ENCODE measurements around the gene SLC39A1.
"Not testable (repeated sequence)": the region's sequence is repeated elsewhere in the genome, so short reads cannot be mapped to it uniquely, and the experiment has no call there.

The SLC39A1 gene

GRCh38 chr1:153963030-153963849 is at the start of gene SLC39A1:
Gene SLC39A1 (minus strand): TSS chr1:153963537. CDS start chr1:153962715, 822 bp downstream.
- TF ChIP-seq CTCF (IDR thresholded peaks at IDR 0.05; ENCODE audit: low read depth, low read length), result no peak
- peak; percentile 89 for DNase-seq (ENCODE audit: extremely low read depth, low read depth)

GRCh38 chr1:154012543-154012942 is 49.2 kb upstream of the SLC39A1 start:
- DNase-seq (ENCODE audit: extremely low read depth, low read depth), result not testable (repeated sequence)

GRCh38 chr1:154012129-154012528 is 48.8 kb upstream of the SLC39A1 start:
- no peak for DNase-seq (ENCODE audit: extremely low read depth, low read depth)
- no peak for TF ChIP-seq CTCF (IDR thresholded peaks at IDR 0.05; ENCODE audit: low read depth, low read length)

- no peak for DNase-seq (ENCODE audit: extremely low read depth, low read depth)
- no peak for TF ChIP-seq CTCF (IDR thresholded peaks at IDR 0.05; ENCODE audit: low read depth, low read length)
Measured at GRCh38 chr1:154006136-154006535, 42.8 kb upstream of the SLC39A1 start.

- TF ChIP-seq CTCF (IDR thresholded peaks at IDR 0.05; ENCODE audit: low read depth, low read length), result no peak
- no peak for DNase-seq (ENCODE audit: extremely low read depth, low read depth)
Measured at GRCh38 chr1:154000420-154000819, 37.1 kb upstream of the SLC39A1 start.

GRCh38 chr1:153996882-153997281 is 33.5 kb upstream of the SLC39A1 start:
- not testable (repeated sequence) for DNase-seq (ENCODE audit: extremely low read depth, low read depth)

- TF ChIP-seq CTCF (IDR thresholded peaks at IDR 0.05; ENCODE audit: low read depth, low read length), result no peak
- no peak for DNase-seq (ENCODE audit: extremely low read depth, low read depth)
Measured at GRCh38 chr1:153995640-153996039, 32.3 kb upstream of the SLC39A1 start.

- TF ChIP-seq CTCF (IDR thresholded peaks at IDR 0.05; ENCODE audit: low read depth, low read length), result no peak
- no peak for DNase-seq (ENCODE audit: extremely low read depth, low read depth)
Measured at GRCh38 chr1:153995202-153995601, 31.9 kb upstream of the SLC39A1 start.
